Loucy (cell line): ENCODE results near the gene HELZ.

Experiments
- EZH2phosphoT487 ChIP-seq: fragments of 200-600 bp; IDR thresholded peaks from 2 replicates; pipeline ENCODE4 v1.6.1; 2018; ENCODE audit warnings: antibody characterized with exemption, mild to moderate bottlenecking, moderate library complexity, borderline replicate concordance
- TF ChIP-seq, protein P1 (sequence below): fragments of 200-600 bp; sonication (generic); conservative IDR thresholded peaks from 2 replicates; pipeline ENCODE4 v1.5.1; 2014; ENCODE audit warnings: mild to moderate bottlenecking, antibody characterized with exemption, low read length

- TF ChIP-seq, protein P1, sequence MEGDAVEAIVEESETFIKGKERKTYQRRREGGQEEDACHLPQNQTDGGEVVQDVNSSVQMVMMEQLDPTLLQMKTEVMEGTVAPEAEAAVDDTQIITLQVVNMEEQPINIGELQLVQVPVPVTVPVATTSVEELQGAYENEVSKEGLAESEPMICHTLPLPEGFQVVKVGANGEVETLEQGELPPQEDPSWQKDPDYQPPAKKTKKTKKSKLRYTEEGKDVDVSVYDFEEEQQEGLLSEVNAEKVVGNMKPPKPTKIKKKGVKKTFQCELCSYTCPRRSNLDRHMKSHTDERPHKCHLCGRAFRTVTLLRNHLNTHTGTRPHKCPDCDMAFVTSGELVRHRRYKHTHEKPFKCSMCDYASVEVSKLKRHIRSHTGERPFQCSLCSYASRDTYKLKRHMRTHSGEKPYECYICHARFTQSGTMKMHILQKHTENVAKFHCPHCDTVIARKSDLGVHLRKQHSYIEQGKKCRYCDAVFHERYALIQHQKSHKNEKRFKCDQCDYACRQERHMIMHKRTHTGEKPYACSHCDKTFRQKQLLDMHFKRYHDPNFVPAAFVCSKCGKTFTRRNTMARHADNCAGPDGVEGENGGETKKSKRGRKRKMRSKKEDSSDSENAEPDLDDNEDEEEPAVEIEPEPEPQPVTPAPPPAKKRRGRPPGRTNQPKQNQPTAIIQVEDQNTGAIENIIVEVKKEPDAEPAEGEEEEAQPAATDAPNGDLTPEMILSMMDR, result no peak
- TF ChIP-seq EZH2phosphoT487, result no peak
Measured at GRCh38 chr17:67111327-67111726, 133.7 kb downstream of the HELZ start.
